Thoracic aorta (tissue), 2 donors: ENCODE results near the gene ZNF337. TPM values are rescaled to one million over a fixed set of nuclear protein-coding genes. Genes with fewer than 3 reads are reported as not detected.
"Not testable (repeated sequence)": the region's sequence is repeated elsewhere in the genome, so short reads cannot be mapped to it uniquely, and the experiment has no call there.

ENCODE experiments used
- ATAC-seq: fragments of 150-250 bp; one replicate; pipeline ENCODE4 v1.8.0; 2017; ENCODE audit warnings: low read depth; ENCODE audit not compliant: insufficient number of reproducible peaks, low FRiP score
- DNase-seq: peaks from one replicate; pipeline ENCODE4 v3.0.0-alpha.2; 2020; ENCODE audit warnings: low spot score
- H3K27ac ChIP-seq, 2 donors: fragments of 200-600 bp; sonication (generic); 1 replicate in 1 of 2; 2 replicates in 1 of 2; pipeline ENCODE4 v1.5.1; 2016; ENCODE audit warnings: mild to moderate bottlenecking in 2 of 2, moderate library complexity in 2 of 2
- H3K27me3 ChIP-seq: fragments of 200-600 bp; sonication (generic); replicated peaks from 2 replicates; pipeline ENCODE4 v1.6.0; 2016; ENCODE audit warnings: mild to moderate bottlenecking; ENCODE audit not compliant: insufficient read depth
- H3K36me3 ChIP-seq: fragments of 200-600 bp; sonication (generic); one replicate; pipeline ENCODE4 v1.5.1; 2016
- H3K4me1 ChIP-seq, 2 donors: fragments of 200-600 bp; sonication (generic); 1 replicate in 1 of 2; 2 replicates in 1 of 2; pipeline versions ENCODE4 v1.5.1 to v1.6.0; 2016; ENCODE audit warnings: low read depth in 2 of 2, mild to moderate bottlenecking in 1 of 2; ENCODE audit not compliant: control insufficient read depth in 1 of 2
- H3K4me3 ChIP-seq: fragments of 200-600 bp; sonication (generic); 2 replicates; pipeline ENCODE4 v1.5.1; 2016; ENCODE audit warnings: mild to moderate bottlenecking
- H3K9me3 ChIP-seq: fragments of 200-600 bp; sonication (generic); 2 replicates; pipeline ENCODE4 v1.5.1; 2016
- CTCF ChIP-seq: fragments of 200-600 bp; sonication (generic); IDR thresholded peaks from one replicate; pipeline ENCODE4 v1.5.1; 2019; ENCODE audit warnings: antibody characterized with exemption
- total RNA-seq, 2 donors: library from RNA; depleted of rRNA; stranded (reverse); fragments of >200 nt; gene quantifications; one replicate each; pipeline versions ENCODE4 v1.1.0 to v1.2.3, GENCODE V29; 2016

ZNF337 gene
- total RNA-seq, 2 donors from 2014 or later = 16.1 to 19.5 TPM

- Histone ChIP-seq H3K36me3 (no peaks in the 10 kb centered on the region), H3K4me3 (no peak overlapping the region), H3K27me3 (no peaks in the 10 kb centered on the region), H3K9me3 (no peaks in the 10 kb centered on the region), H3K4me1 (no peaks in the 10 kb centered on the region), H3K27ac (no peak overlapping the region)
- no peak for TF ChIP-seq CTCF
- ATAC-seq = no peak
- no peak for DNase-seq
Observed at GRCh38 chr20:25706793-25707192, 10.1 kb upstream of the ZNF337 start.

- H3K9me3 ChIP-seq = no peaks in the 10 kb centered on the region
- DNase-seq = no peak
- ATAC-seq = no peak
Observed at GRCh38 chr20:25705830-25706351, 9.2 kb upstream of the ZNF337 start.

GRCh38 chr20:25704303-25704702, 7.7 kb upstream of the ZNF337 start:
- H3K27me3 ChIP-seq, DNase-seq, H3K4me3 ChIP-seq, H3K36me3 ChIP-seq, ATAC-seq, H3K4me1 ChIP-seq, H3K27ac ChIP-seq, H3K9me3 ChIP-seq: not testable (repeated sequence)

More at GRCh38 chr20:25705830-25706351, 9.2 kb upstream of the ZNF337 start:
- Histone ChIP-seq H3K27ac (no peak overlapping the region), H3K27me3 (no peaks in the 10 kb centered on the region), H3K4me1 (no peaks in the 10 kb centered on the region), H3K4me3 (no peak overlapping the region), H3K36me3 (no peaks in the 10 kb centered on the region)
- no peak for TF ChIP-seq CTCF

GRCh38 chr20:25700835-25701234, 4.2 kb upstream of the ZNF337 start:
- not testable (repeated sequence) for H3K27ac ChIP-seq, H3K36me3 ChIP-seq, H3K4me1 ChIP-seq, H3K4me3 ChIP-seq, DNase-seq, H3K27me3 ChIP-seq, ATAC-seq, H3K9me3 ChIP-seq

- Histone ChIP-seq H3K27me3 (no peaks in the 10 kb centered on the region), H3K4me1 (peaks cover 5 to 8% of the 10 kb centered on the region in 2 donors), H3K27ac (no peak overlapping the region), H3K4me3 (no peak overlapping the region), H3K36me3 (no peaks in the 10 kb centered on the region), H3K9me3 (no peaks in the 10 kb centered on the region)
- no peak for DNase-seq
- no peak for TF ChIP-seq CTCF
- ATAC-seq = no peak
Observed at GRCh38 chr20:25699914-25700313, 3.3 kb upstream of the ZNF337 start.

GRCh38 chr20:25697132-25697446, 436 bp upstream of the ZNF337 start:
- ATAC-seq = no peak
- peak overlapping the region; percentile 24 to 83 for H3K27ac ChIP-seq
- H3K4me1 ChIP-seq = peaks cover 5 to 16% of the 10 kb centered on the region in 2 donors
- H3K36me3 ChIP-seq = no peaks in the 10 kb centered on the region
- H3K27me3 ChIP-seq = no peaks in the 10 kb centered on the region
- no peak for TF ChIP-seq CTCF
- DNase-seq = no peak
- no peaks in the 10 kb centered on the region for H3K9me3 ChIP-seq
- peak overlapping the region; percentile 93 for H3K4me3 ChIP-seq
